ENCODE measurements around the gene LOXL3. TPM values are rescaled to one million over a fixed set of nuclear protein-coding genes. Genes with fewer than 3 reads are reported as not detected.

Gene LOXL3
- total and polyA plus RNA-seq, 12 donors, result 3.6 to 26.4 (median 12.5) TPM

DNA sequence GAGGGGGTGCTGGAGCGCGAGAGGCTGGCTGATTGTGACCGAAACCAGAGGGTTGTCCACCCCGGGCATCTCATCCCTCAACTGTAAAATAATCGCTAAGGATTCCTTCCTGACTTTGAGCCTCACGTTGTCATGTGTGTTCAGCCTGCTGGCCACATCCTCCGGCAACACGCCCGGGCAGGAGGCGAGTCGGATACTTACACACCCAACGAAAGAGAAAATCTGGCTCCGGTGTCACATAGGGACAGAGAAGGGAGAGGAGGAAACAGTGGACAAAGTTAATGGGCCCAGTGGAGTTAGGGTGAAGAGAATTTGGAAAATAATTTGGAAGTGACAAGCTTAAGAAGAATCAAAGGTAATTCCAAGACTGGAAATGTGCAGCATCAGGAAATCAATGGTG is 37.1 kb downstream of the LOXL3 start:
- no peaks in the 10 kb centered on the region for H3K9me3 ChIP-seq (replicated peaks in 1 of 3)
- peaks cover 88% of the 10 kb centered on the region for H3K27me3 ChIP-seq
- intact Hi-C loops (cut with DNase I), result no loop called here
- H3K4me1 ChIP-seq (replicated peaks in 1 of 2), result peaks cover 0 to 18% of the 10 kb centered on the region in 2 donors
- no peaks in the 10 kb centered on the region for H3K36me3 ChIP-seq (replicated peaks in 1 of 2)
- no peak for TF ChIP-seq POLR2A (IDR thresholded peaks at IDR 0.05)
- TF ChIP-seq, protein P1, sequence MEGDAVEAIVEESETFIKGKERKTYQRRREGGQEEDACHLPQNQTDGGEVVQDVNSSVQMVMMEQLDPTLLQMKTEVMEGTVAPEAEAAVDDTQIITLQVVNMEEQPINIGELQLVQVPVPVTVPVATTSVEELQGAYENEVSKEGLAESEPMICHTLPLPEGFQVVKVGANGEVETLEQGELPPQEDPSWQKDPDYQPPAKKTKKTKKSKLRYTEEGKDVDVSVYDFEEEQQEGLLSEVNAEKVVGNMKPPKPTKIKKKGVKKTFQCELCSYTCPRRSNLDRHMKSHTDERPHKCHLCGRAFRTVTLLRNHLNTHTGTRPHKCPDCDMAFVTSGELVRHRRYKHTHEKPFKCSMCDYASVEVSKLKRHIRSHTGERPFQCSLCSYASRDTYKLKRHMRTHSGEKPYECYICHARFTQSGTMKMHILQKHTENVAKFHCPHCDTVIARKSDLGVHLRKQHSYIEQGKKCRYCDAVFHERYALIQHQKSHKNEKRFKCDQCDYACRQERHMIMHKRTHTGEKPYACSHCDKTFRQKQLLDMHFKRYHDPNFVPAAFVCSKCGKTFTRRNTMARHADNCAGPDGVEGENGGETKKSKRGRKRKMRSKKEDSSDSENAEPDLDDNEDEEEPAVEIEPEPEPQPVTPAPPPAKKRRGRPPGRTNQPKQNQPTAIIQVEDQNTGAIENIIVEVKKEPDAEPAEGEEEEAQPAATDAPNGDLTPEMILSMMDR (IDR thresholded peaks at IDR 0.05), result no peak
- DNase-seq, result no peak
- no peak overlapping the region for H3K27ac ChIP-seq
- H3K4me3 ChIP-seq, result peak overlapping the region in 1 of 4 donors; percentile 39
- 62 to 74% (median 68%) methylated on average over 12 to 13 of the region's 13 CpGs for WGBS, 4 donors

DNA sequence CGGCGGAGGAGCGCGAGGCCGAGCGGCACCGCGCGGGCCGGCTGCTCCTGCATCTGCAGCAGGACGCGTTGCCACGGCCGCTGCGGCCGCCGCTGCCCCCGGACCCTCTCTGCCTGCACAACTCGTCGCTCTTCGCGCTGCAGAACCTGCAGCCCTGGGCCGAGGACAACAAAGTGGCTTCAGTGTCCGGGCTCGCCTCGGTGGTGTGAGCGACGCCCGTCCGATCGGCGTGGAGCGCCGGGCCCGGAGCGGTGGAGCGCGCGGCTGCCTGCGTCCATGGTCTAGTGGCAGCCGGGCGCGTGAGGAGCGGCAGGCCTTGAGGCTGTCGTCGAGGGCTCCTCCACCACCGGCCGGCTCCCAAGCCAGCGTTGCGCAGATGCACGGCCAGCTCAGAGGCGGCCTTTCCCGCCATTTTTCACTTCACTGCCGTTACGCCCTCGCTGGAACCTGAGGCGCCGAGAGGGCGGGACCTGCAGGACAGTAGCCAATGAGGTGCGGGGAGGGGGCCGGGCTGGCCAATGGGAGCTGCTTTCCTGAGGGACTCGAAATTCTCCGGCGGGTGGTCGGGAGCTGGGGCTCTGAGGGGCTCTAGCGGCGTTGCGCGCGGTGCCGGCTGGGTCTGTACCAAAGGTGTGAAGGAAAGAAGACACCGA is 37.6 kb downstream of the LOXL3 start:
- H3K4me1 ChIP-seq (replicated peaks in 1 of 2), result peaks cover 0 to 18% of the 10 kb centered on the region in 2 donors
- peak; percentile 52 to 88 (median 60) for DNase-seq
- TF ChIP-seq, protein P1 (IDR thresholded peaks at IDR 0.05), result peak in 1 of 6 experiments; percentile 1
- TF ChIP-seq POLR2A (IDR thresholded peaks at IDR 0.05), result no peak
- peak overlapping the region in 1 of 4 donors; percentile 39 for H3K4me3 ChIP-seq
- intact Hi-C loops (cut with DNase I), result no loop called here
- H3K9me3 ChIP-seq (replicated peaks in 1 of 3), result no peaks in the 10 kb centered on the region
- WGBS, 4 donors, result 1 to 7% (median 4%) methylated on average over 22 to 72 of the region's 72 CpGs
- H3K36me3 ChIP-seq (replicated peaks in 1 of 2), result no peaks in the 10 kb centered on the region
- no peak overlapping the region for H3K27ac ChIP-seq
- H3K27me3 ChIP-seq, result peaks cover 92% of the 10 kb centered on the region

DNA sequence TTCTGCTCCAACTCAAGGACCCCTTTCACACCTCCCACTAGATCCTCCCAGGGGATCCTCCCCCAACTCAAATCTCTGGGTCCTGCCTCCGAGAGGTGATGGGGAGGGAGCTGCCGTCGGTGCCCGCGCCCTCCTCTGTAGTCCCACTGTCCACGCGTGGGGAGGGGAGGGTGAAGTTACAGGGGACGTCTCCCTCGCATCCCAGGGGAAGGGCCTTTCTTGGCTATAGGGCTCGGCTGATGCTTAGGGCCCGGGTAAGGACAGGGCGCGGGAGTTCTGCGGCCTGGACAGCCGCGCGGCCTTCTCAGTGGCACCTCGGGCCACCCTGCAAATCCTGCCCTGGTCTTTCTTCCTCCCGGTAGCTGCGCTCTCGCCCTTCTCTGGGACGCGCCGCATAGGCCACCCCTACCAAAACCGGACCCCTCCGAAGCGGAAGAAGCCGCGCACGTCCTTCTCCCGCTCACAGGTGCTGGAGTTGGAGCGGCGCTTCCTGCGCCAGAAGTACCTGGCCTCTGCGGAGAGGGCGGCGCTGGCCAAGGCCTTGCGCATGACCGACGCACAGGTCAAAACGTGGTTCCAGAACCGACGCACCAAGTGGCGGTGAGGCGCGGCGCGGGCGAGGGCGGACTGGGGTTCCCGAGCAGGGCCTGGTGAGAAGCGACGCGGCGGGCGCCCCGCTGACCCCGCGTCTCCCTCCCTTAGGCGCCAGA is 38.3 kb downstream of the LOXL3 start:
- Histone ChIP-seq H3K4me3 (peak overlapping the region in 1 of 4 donors; percentile 39), H3K27me3 (peaks cover 96% of the 10 kb centered on the region)
- intact Hi-C loops (cut with DNase I), result no loop called here

More for the DNA sequence above, 38.3 kb downstream of the LOXL3 start:
- Histone ChIP-seq H3K9me3 (replicated peaks in 1 of 3) (no peaks in the 10 kb centered on the region), H3K27ac (peak overlapping the region in 1 of 5 donors; percentile 52), H3K4me1 (replicated peaks in 1 of 2) (peaks cover 0 to 18% of the 10 kb centered on the region in 2 donors), H3K36me3 (replicated peaks in 1 of 2) (no peaks in the 10 kb centered on the region)
- 10 to 18% (median 11%) methylated on average over 9 to 60 of the region's 60 CpGs for WGBS, 4 donors
- no peak for DNase-seq
- TF ChIP-seq, protein P1 (IDR thresholded peaks at IDR 0.05), result no peak

Data from adrenal gland (tissue), 12 donors.